GM18526 (cell line): ENCODE measurements around the gene FLOT1.

Experiments
- POLR2A ChIP-seq: IDR thresholded peaks from 3 replicates; pipeline ENCODE4 v1.6.1; 2011; ENCODE audit not compliant: insufficient read length; ENCODE audit errors: extremely low read depth

The FLOT1 gene

GRCh38 chr6:30742316-30743098 is at the start of gene FLOT1:
FLOT1 (minus strand) TSS chr6:30742687; CDS start chr6:30742189, 498 bp downstream.
- peak; percentile 68 for TF ChIP-seq POLR2A

- TF ChIP-seq POLR2A = no peak
These were observed 48.4 kb upstream of the FLOT1 start for GRCh38 chr6:30790724-30791383.

- TF ChIP-seq POLR2A = no peak
These were observed 47.1 kb upstream of the FLOT1 start for GRCh38 chr6:30789606-30790005.

- no peak for TF ChIP-seq POLR2A
These were observed 45.5 kb upstream of the FLOT1 start for GRCh38 chr6:30787954-30788353.

GRCh38 chr6:30782425-30783014 is 40.0 kb upstream of the FLOT1 start:
- TF ChIP-seq POLR2A = no peak

- no peak for TF ChIP-seq POLR2A
These were observed 39.4 kb upstream of the FLOT1 start for GRCh38 chr6:30781743-30782424.

GRCh38 chr6:30781395-30781742 is 38.9 kb upstream of the FLOT1 start:
- TF ChIP-seq POLR2A = no peak

GRCh38 chr6:30780642-30780920 is 38.1 kb upstream of the FLOT1 start:
- TF ChIP-seq POLR2A = no peak

- no peak for TF ChIP-seq POLR2A
These were observed 37.6 kb upstream of the FLOT1 start for GRCh38 chr6:30779850-30780641.

- no peak for TF ChIP-seq POLR2A
These were observed 35.6 kb upstream of the FLOT1 start for GRCh38 chr6:30778001-30778635.

- no peak for TF ChIP-seq POLR2A
These were observed 34.6 kb upstream of the FLOT1 start for GRCh38 chr6:30777155-30777485.

- no peak for TF ChIP-seq POLR2A
These were observed 34.1 kb upstream of the FLOT1 start for GRCh38 chr6:30776390-30777154.

GRCh38 chr6:30775104-30775503 is 32.6 kb upstream of the FLOT1 start:
- TF ChIP-seq POLR2A = no peak

GRCh38 chr6:30774701-30775100 is 32.2 kb upstream of the FLOT1 start:
- TF ChIP-seq POLR2A = no peak

- no peak for TF ChIP-seq POLR2A
These were observed 28.1 kb upstream of the FLOT1 start for GRCh38 chr6:30770592-30770991.
